ENCODE measurements around the gene TSNAXIP1.

Gene TSNAXIP1

GRCh38 chr16:67806428-67807147 is at the start of gene TSNAXIP1, which contains the start of gene RANBP10:
TSNAXIP1 (plus strand) TSS chr16:67806889; CDS start chr16:67807150, 261 bp downstream.
RANBP10 (minus strand) TSS chr16:67806560; CDS start chr16:67806536, 24 bp downstream.
- Mint-ChIP-seq H3K4me3 (peak within 1 kb of the TSS; percentile 78), H3K9me3 (no peaks in the 10 kb centered on the region), H3K27ac (ENCODE audit: low read depth) (peak within 1 kb of the TSS; percentile 88), H3K36me3 (ENCODE audit: insufficient read depth) (peaks cover 13% of the 10 kb centered on the region), H3K4me1 (peaks cover 24% of the 10 kb centered on the region), H3K27me3 (no peaks in the 10 kb centered on the region)
- peak; percentile 94 for ATAC-seq (replicated peaks; ENCODE audit: extremely low read depth, poor library complexity, severe bottlenecking)
- DNase-seq (ENCODE audit: low spot score in 2 of 2): peak; percentile 86 to 95

- Mint-ChIP-seq H3K4me3 (no peak overlapping the region), H3K27ac (ENCODE audit: low read depth) (no peak overlapping the region), H3K27me3 (no peaks in the 10 kb centered on the region), H3K36me3 (ENCODE audit: insufficient read depth) (peaks cover 7% of the 10 kb centered on the region), H3K9me3 (no peaks in the 10 kb centered on the region), H3K4me1 (peaks cover 19% of the 10 kb centered on the region)
- ATAC-seq (replicated peaks; ENCODE audit: extremely low read depth, poor library complexity, severe bottlenecking) (no peak), DNase-seq (ENCODE audit: low spot score in 2 of 2) (no peak)
Measured at GRCh38 chr16:67758006-67758405, 48.7 kb upstream of the TSNAXIP1 start.

GRCh38 chr16:67758966-67759365 is 47.7 kb upstream of the TSNAXIP1 start:
- Mint-ChIP-seq H3K27me3 (no peaks in the 10 kb centered on the region), H3K4me3 (no peak overlapping the region), H3K4me1 (peaks cover 21% of the 10 kb centered on the region), H3K9me3 (no peaks in the 10 kb centered on the region), H3K27ac (ENCODE audit: low read depth) (no peak overlapping the region), H3K36me3 (ENCODE audit: insufficient read depth) (peaks cover 7% of the 10 kb centered on the region)
- DNase-seq (ENCODE audit: low spot score in 2 of 2): no peak
- ATAC-seq (replicated peaks; ENCODE audit: extremely low read depth, poor library complexity, severe bottlenecking): no peak

GRCh38 chr16:67760206-67760955 is 46.3 kb upstream of the TSNAXIP1 start:
- Mint-ChIP-seq H3K27ac (ENCODE audit: low read depth) (no peak overlapping the region), H3K9me3 (no peaks in the 10 kb centered on the region), H3K4me3 (no peak overlapping the region), H3K36me3 (ENCODE audit: insufficient read depth) (peaks cover 7% of the 10 kb centered on the region), H3K27me3 (no peaks in the 10 kb centered on the region), H3K4me1 (peaks cover 21% of the 10 kb centered on the region)
- ATAC-seq (replicated peaks; ENCODE audit: extremely low read depth, poor library complexity, severe bottlenecking) (no peak), DNase-seq (ENCODE audit: low spot score in 2 of 2) (no peak)

GRCh38 chr16:67760956-67761230 is 45.8 kb upstream of the TSNAXIP1 start:
- no peak overlapping the region for H3K27ac Mint-ChIP-seq (ENCODE audit: low read depth)

GRCh38 chr16:67761924-67762323 is 44.8 kb upstream of the TSNAXIP1 start:
- Mint-ChIP-seq H3K4me1 (peaks cover 21% of the 10 kb centered on the region), H3K4me3 (no peak overlapping the region), H3K27ac (ENCODE audit: low read depth) (no peak overlapping the region), H3K27me3 (no peaks in the 10 kb centered on the region), H3K36me3 (ENCODE audit: insufficient read depth) (peaks cover 5% of the 10 kb centered on the region), H3K9me3 (no peaks in the 10 kb centered on the region)
- ATAC-seq (replicated peaks; ENCODE audit: extremely low read depth, poor library complexity, severe bottlenecking) (no peak), DNase-seq (ENCODE audit: low spot score in 2 of 2) (no peak)

More at GRCh38 chr16:67760956-67761230, 45.8 kb upstream of the TSNAXIP1 start:
- Mint-ChIP-seq H3K4me3 (no peak overlapping the region), H3K36me3 (ENCODE audit: insufficient read depth) (peaks cover 7% of the 10 kb centered on the region), H3K4me1 (peaks cover 21% of the 10 kb centered on the region), H3K27me3 (no peaks in the 10 kb centered on the region), H3K9me3 (no peaks in the 10 kb centered on the region)
- no peak for DNase-seq (ENCODE audit: low spot score in 2 of 2)
- no peak for ATAC-seq (replicated peaks; ENCODE audit: extremely low read depth, poor library complexity, severe bottlenecking)

GRCh38 chr16:67762385-67762784 is 44.3 kb upstream of the TSNAXIP1 start:
- H3K27me3 Mint-ChIP-seq: no peaks in the 10 kb centered on the region
- ATAC-seq (replicated peaks; ENCODE audit: extremely low read depth, poor library complexity, severe bottlenecking): no peak
- peaks cover 3% of the 10 kb centered on the region for H3K36me3 Mint-ChIP-seq (ENCODE audit: insufficient read depth)

GRCh38 chr16:67763066-67763465 is 43.6 kb upstream of the TSNAXIP1 start:
- no peaks in the 10 kb centered on the region for H3K27me3 Mint-ChIP-seq
- DNase-seq (ENCODE audit: low spot score in 2 of 2): no peak
- H3K36me3 Mint-ChIP-seq (ENCODE audit: insufficient read depth): peaks cover 5% of the 10 kb centered on the region
- H3K9me3 Mint-ChIP-seq: no peaks in the 10 kb centered on the region
- H3K27ac Mint-ChIP-seq (ENCODE audit: low read depth): peak overlapping the region; percentile 45
- H3K4me3 Mint-ChIP-seq: no peak overlapping the region
- peaks cover 21% of the 10 kb centered on the region for H3K4me1 Mint-ChIP-seq
- ATAC-seq (replicated peaks; ENCODE audit: extremely low read depth, poor library complexity, severe bottlenecking): no peak

More at GRCh38 chr16:67762385-67762784, 44.3 kb upstream of the TSNAXIP1 start:
- H3K27ac Mint-ChIP-seq (ENCODE audit: low read depth): peak overlapping the region; percentile 45
- no peak overlapping the region for H3K4me3 Mint-ChIP-seq
- H3K9me3 Mint-ChIP-seq: no peaks in the 10 kb centered on the region
- H3K4me1 Mint-ChIP-seq: peaks cover 21% of the 10 kb centered on the region
- no peak for DNase-seq (ENCODE audit: low spot score in 2 of 2)

- H3K4me1 Mint-ChIP-seq: peaks cover 21% of the 10 kb centered on the region
- H3K27me3 Mint-ChIP-seq: no peaks in the 10 kb centered on the region
- no peak for DNase-seq (ENCODE audit: low spot score in 2 of 2)
- ATAC-seq (replicated peaks; ENCODE audit: extremely low read depth, poor library complexity, severe bottlenecking): no peak
- H3K4me3 Mint-ChIP-seq: no peak overlapping the region
- no peaks in the 10 kb centered on the region for H3K9me3 Mint-ChIP-seq
- no peak overlapping the region for H3K27ac Mint-ChIP-seq (ENCODE audit: low read depth)
- H3K36me3 Mint-ChIP-seq (ENCODE audit: insufficient read depth): peaks cover 5% of the 10 kb centered on the region
Measured at GRCh38 chr16:67764158-67764667, 42.5 kb upstream of the TSNAXIP1 start.

- Mint-ChIP-seq H3K36me3 (ENCODE audit: insufficient read depth) (peaks cover 15% of the 10 kb centered on the region), H3K4me3 (no peak overlapping the region), H3K27me3 (no peaks in the 10 kb centered on the region), H3K4me1 (peaks cover 9% of the 10 kb centered on the region), H3K27ac (ENCODE audit: low read depth) (no peak overlapping the region), H3K9me3 (no peaks in the 10 kb centered on the region)
- no peak for ATAC-seq (replicated peaks; ENCODE audit: extremely low read depth, poor library complexity, severe bottlenecking)
- DNase-seq (ENCODE audit: low spot score in 2 of 2): no peak
Measured at GRCh38 chr16:67766291-67766690, 40.4 kb upstream of the TSNAXIP1 start.

- H3K27me3 Mint-ChIP-seq: no peaks in the 10 kb centered on the region
- ATAC-seq (replicated peaks; ENCODE audit: extremely low read depth, poor library complexity, severe bottlenecking) (no peak), DNase-seq (ENCODE audit: low spot score in 2 of 2) (no peak)
- no peak overlapping the region for H3K27ac Mint-ChIP-seq (ENCODE audit: low read depth)
- peaks cover 26% of the 10 kb centered on the region for H3K36me3 Mint-ChIP-seq (ENCODE audit: insufficient read depth)
- no peak overlapping the region for H3K4me3 Mint-ChIP-seq
- no peaks in the 10 kb centered on the region for H3K9me3 Mint-ChIP-seq
- peaks cover 3% of the 10 kb centered on the region for H3K4me1 Mint-ChIP-seq
Measured at GRCh38 chr16:67767953-67768352, 38.7 kb upstream of the TSNAXIP1 start.

- Mint-ChIP-seq H3K27ac (ENCODE audit: low read depth) (no peak overlapping the region), H3K36me3 (ENCODE audit: insufficient read depth) (peaks cover 29% of the 10 kb centered on the region)
- DNase-seq (ENCODE audit: low spot score in 2 of 2): no peak
Measured at GRCh38 chr16:67770346-67770991, 36.2 kb upstream of the TSNAXIP1 start.

More at GRCh38 chr16:67770346-67770991, 36.2 kb upstream of the TSNAXIP1 start:
- no peak overlapping the region for H3K4me3 Mint-ChIP-seq
- no peak for ATAC-seq (replicated peaks; ENCODE audit: extremely low read depth, poor library complexity, severe bottlenecking)
- H3K4me1 Mint-ChIP-seq: no peaks in the 10 kb centered on the region
- H3K27me3 Mint-ChIP-seq: no peaks in the 10 kb centered on the region
- no peaks in the 10 kb centered on the region for H3K9me3 Mint-ChIP-seq
